Measurements from ENCODE around the gene EGFL7.

Gene EGFL7

DNA sequence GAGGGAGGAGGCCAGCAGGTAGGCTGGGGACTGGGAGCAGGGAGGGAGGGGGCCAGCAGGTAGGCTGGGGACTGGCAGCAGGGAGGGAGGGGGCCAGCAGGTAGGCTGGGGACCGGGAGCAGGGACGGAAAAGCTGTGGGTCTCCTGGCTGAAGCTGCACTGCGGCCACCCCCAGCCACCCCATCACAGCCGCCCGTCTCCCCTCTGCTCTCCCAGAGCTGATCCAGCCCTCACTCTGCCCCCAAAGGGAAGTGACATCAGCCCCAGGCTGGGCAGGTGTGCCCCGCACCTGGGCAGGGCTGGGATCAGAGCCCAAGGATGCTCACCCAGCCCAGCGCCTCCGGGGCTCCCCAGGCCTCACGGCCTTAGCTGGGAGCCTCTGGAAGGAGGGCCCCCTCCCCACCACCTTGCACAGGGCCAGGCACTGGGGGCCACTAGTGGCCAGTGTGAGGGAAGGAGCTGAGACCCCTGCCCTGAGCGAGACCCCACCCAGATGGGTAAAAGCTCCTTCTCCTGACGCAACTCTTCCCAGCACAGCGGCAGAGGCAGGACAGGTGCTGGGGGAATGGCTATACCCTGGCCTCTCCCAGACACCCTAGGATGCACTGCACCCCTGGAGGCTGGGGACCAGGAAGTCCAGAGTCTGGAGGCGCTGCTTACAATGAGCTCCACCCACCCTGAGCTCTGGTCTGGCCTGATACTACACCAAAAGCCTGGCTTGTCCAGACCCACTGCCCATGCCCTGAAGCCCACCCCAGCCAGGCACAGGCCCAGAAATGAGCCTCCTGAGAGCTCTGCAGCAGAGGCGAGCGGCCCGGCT lies 13.0 kb downstream of the EGFL7 start:
- DNase-seq = no peak

DNA sequence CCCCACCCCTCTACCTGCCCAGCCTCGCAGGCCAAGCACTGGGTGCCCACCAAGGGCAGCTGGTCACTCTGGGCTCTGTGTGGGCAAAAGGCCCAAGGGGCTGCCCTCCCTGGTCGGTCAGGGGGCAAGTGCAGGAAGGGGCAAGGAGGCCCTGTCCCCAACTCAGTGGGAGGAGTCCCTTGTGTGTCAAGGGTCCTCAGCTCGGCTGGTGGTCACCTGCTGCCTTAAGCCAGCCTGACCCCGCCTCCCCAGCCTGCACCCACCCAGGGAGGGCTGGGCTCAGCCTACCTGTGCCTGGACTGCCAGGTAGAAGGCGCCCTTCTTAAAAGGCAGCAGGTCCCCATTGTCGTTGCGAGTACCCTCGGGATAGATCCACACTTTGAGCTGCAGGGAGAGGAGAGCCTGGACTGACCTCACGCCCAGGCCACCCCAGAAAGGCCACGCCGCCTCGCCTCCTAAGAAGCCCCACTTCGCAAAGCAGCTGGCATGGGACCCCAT lies 13.6 kb downstream of the EGFL7 start:
- DNase-seq = no peak

DNA sequence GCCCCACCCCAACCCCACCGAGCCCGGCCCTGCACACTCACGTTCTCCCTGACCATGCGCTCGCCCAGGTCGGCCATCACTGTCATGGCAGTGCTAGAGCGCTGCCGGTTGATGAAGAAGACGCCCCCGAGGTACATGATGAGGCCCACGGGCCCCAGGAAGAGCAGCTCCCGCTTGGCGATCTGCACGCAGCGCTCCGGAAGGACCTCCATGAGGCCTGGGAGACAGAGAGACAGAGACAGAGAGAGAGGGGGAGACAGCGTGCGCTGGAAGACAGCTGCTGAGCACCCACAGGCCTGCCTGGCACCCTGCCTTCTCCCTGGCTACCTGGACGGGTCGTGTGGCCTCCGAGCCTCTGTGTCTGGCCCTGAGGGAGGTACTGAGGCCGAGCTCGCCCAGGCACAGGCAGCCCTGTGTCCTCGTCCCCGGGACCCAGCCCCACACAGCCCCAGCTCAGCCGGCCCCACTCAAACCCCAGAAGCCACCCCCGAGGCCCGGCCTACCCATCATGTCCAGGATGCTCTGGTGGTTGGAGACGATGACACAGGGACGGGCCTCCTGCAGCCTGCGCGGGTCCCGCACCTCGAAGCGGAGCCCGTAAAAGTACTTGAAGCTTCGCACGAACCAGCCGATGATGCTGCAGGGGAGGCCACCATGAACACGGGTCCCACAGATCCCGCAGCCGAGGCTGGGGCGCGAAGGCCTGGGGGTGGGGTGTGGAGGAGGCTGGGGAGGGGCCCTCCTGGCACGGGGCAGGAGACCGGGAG lies 14.4 kb downstream of the EGFL7 start:
- no peak for DNase-seq

DNA sequence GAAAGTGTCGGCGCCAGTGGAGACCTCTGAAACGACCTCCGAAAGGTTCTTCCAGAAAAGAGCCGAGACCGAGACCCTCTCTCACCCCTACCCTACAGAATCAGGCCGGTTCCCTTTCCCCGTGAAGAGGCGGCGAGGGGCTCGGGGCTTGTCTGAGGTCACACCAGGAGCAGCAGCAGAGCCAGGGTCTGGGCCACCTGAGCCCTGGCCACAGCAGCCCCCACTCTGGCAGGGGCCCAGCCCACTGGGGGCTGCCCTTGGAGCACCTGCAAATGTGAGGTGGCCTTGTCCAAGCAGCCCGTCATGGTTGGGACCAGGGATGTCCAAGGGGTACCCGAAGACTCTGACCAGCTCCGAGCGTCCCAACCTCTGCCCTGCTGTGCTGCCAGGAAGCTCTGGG lies 15.3 kb downstream of the EGFL7 start:
- no peak for DNase-seq

DNA sequence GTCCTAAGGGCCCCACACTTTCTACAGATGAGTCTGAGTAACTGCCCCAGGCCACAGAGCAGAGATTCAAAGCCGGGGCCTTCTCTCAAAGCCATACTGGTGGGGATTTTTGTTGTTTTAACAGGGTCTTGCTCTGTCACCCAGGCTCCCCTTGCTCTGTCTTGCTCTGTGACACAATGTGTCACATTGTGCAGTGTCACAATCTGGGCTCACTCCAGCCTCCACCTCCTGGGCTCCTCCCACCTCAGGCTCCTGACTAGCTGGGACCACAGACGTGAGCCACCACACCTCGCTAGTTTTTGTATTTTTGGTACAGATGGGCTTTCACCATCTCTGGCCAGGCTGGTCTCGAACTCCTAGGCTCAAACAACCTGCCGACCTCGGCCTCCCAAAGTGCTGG lies 15.9 kb downstream of the EGFL7 start:
- DNase-seq = no peak

DNA sequence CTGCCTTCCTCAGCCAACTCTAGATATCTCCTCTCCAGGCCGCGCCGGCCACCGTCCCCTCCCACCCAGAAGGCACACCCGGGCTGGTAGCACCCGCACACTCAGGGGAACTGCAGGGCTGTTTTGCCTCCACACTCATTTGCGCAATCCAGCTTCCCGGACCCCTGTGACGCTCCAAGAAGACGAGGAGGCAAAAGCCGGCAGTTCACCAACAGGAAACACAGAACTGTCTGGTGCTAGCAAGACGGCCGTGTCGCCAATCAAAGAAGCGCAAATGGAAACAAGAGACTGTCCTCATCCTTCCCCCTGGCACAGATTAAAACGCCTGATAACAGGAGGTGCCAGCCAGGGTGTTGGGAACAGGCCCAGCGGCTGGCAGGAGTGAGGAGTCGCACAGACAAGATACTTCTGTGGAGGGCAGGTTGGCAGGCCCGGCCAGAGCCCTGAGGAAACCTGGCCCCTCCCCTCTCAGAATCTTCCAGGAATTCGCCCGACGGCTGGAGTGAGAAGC lies 16.8 kb downstream of the EGFL7 start:
- DNase-seq = no peak

DNA sequence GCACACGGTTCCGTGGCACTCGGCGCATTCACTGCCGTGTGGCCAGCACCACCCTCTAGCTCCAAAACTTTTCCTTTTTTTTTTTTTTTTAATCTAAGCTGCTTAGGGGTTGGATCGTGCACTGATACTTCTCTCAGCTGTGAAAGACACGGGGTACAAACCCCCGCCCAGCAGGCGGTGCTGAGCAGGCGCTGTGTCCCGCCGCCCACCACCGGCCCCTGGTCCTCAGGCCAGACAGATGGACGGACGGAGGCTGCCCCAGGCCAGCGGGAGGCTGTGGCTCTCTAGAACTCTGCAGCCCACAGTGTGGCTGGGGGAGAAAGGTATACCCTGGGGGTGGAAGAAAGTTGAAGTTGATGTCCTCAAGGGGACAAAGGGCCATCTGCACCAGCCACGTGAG lies 18.3 kb downstream of the EGFL7 start:
- DNase-seq = no peak

DNA sequence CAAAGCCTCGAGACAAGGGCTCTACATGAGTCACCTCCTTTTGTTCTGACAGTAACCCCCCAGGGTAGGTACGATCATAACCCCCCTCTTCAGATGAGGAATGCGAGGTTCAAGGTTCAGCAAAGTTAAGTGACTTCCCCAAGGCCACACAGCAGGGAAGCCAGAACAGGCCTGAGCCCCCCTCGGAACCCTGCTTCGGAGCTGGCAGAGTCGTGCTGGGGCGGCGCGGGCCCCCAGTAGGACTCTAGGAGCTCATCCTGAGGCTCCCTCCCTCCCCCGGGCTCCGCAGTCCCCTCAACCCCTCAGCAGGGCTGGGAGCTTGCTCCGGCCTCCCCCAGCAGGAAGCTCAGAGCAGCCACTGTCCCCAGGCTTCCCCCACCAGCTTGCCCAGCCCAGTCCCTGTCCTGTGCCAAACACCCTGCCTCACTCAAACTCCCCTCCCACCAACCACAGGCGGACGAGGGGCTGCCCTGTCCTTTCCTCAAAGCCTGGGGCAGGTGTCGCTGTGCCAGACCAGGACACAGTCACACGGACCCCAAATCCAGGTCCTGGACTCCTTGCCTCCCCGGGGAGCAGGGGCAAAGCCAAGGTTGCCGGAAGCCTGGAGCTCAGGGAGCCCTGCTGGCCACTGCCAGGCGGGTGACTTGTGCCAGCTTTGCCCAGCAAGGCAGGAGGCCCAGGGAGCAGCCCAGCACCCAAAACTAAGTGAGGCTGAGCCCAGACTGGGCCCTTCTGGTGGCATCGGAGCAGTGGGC lies 19.4 kb downstream of the EGFL7 start:
- no peak for DNase-seq

DNA sequence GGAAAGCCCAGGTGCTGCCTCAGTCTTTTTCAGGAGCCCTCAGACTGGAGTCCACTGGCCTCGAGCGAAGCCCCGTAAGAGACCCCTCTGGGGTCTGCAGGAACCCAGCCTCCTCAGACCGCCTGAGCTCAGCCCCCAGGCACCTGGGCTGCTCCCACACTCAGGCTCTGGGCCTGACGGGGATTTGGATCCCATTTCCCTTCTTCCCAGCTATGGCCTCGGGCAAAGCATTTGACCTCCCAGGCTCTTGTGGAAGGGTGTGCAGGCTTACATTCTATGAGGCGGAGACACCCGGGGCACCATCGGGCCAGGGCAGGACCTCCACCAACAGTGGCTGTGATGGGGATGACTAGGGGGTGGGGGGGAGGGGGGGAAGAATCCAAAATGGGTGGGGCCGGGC lies 20.0 kb downstream of the EGFL7 start:
- no peak for DNase-seq

DNA sequence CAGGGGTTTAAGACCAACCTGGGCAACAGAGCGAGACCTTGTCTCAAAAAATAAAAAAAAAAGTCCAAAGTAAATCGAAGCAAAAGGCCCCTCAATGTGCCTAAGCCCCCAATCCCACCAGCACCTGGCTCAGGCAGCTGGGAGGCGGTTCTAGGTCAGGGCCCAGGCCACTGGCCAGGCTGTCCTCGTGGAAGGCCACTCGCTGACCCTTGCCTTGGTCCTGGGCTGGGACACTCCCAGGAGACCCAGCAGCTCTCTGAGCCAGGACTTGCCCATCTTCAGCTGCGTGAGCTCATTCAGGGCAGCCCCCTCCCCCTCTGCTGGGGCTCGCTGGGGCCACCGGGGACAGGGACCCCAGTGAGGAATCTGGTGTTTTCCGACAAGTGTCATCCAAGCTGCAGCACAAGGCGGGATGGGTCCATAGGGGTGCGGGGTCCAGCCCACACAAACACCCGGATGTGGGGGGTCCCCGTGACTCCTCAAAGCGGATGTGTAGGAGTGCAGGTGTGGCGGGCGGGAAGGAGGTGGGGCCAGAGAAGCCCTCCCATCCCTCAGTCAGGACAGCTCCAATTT lies 20.5 kb downstream of the EGFL7 start:
- DNase-seq = no peak

DNA sequence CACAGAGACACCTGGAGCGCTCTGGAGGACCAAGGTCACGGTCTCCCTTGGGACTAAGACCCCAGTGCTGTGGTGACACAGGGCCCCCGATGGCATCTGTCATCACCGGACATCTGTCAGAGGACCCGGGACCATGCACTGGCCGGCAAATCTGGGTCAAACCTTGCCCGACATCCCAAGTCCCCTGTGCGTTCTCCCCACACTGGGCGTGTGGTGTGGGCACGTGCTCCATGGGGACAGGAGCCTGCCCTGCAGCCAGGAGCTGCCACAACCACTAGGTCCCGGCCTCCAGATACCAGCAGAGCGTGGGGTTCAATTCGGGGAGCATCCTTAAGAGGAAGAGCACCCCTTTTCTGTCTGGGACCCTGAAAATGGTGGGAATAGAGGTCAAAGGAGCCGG lies 21.0 kb downstream of the EGFL7 start:
- DNase-seq = no peak

DNA sequence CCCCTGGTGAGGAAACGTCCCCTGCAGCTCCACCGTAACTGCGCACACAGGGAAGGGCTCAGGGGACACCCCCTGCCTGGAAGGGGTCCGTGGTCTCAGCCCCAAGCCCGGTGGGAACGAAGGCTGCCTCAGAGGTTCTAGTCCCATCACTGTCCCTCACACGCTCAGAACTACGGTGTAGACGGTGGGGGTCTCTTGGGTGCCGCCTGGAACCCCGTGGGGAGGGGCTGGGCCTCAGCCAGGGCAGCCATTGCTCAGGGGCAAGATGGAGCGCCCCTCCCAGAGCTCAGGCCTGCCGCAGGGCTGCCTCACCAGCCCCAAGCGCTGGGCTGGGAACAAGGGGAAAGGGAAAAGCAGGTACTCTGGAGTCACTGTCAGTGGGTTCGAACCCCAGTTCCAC lies 21.6 kb downstream of the EGFL7 start:
- no peak for DNase-seq

DNA sequence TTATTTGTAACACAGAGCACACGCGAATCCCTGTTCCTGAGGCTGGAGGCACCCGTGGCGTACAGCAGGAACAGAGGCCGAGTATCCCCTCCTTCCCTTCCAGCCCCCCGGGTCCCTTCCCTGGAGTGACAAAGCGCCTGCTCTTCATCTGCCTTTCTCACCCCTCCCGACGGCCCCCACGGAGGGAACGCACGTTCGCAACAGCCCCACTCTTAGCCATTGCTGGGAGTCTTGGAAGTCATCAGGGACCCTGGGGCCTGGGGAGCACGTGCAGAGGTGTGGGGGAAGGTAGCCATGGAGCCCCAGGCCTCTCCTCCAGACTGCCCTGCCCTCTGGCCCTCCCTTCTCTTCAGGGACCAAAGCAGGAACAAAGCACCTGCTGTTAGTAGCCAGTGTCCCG lies 22.1 kb downstream of the EGFL7 start:
- no peak for DNase-seq

DNA sequence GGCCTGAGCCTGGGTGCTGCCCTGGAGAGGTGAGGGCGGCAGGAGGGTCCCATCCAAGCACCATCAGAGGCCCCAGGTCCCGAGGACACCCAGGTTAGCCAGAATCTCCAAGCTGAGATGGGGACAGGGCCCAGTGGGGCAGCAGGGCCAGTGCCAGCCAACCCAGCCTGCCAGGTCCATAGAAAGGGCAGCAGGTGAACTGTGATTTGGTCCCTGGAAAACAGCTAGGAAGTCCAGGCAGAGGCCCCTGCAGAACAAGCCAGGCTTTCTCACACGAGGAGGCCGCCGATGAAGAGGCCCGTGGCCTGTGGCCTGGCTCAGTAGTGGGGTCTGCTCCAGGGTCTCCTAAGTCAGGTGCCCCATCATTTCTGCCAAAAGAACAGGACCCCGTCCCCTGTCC lies 22.5 kb downstream of the EGFL7 start:
- no peak for DNase-seq

DNA sequence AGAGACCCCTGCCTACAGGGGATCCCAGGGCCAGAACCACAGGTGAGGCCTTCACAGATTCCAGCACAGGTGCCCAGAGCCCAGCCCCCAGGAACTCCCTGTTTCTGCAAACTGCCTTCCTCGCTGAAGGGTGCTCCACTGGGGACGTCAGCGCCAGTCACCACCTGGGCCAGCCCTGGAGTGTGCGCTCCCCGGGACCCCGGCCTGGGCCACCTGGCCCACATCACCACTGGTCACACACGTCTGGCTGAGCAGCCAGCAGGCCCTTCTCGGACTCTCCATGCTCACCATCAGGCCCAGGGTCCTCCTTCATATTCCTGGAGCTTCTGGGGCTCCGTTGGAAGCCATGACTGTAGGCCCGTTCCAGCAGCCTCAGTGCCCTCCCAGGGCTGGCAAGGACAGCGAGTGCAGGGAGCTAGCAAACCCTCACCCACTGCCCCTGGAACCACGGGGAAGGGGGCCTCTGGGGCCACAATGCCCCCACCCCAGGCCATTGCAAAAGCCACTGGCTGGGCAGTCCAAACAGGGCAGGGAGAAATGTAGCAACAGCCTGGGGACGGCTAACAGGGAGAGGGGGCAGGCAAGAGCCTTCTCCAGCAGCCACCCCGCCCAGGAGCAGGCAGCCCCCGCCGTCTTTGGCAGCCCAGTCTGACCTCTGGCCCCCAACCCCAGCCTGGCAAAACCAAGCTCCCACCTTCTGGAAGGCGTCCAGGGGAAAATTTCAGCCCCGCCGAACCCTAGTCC lies 23.2 kb downstream of the EGFL7 start:
- no peak for DNase-seq

DNA sequence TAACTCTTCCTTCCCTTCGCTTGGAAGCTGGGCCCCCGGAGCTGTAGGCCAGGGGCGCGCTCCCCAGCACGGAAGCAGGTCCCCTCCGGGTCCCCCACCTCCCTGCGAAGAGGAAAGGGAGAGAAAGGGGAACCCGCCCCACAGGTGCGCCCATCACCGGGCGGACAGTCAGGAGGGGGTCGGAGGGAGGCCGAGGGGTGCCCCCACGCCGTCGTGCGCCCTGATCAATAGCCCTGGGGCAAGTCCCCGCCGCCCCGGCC lies 23.7 kb downstream of the EGFL7 start:
- no peak for DNase-seq

DNA sequence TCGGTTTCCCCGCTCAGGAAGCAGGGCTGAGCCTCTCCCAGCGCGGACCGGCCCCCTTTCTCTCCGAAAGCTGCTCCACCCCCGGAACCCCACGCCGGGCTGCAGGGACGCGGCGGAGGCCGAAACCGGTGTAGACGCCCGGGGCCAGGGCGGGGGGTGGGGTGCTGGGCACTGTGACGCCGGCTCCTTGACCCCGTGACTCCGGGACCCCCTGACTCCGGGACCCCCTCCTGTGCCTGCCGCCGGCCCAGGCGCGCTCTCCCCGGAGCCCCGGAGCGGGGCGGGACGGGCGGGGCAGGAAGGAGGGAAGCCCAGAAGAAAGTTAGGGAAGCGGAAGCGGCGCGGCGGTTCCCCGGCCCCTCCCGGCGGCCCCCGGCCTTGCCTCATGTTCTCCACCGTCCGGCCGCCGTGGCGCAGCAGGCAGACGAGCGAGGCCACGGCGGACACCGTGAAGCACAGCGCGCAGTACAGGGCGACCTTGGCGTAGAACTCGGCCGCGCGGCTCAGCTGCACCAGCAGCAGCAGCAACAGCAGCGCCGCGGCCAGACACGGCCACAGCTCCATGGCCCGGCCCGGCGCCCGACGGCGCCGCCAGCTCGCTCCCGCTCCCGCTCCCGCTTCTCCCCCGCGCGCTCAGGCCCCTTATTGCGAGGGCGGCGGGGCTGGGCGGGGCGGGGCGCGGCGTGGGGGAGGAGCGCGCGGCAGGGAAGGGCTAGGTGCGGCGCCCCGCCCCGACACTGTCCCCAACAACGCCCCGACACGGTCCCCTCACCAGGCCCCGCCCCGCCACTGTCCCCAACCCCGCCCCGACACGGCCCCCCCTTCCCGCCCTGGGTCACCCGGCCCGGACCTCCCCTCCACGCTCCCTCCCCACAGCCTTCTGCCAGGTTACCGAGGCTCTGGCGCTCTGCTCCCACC lies 24.3 kb downstream of the EGFL7 start, which contains the start of gene AGPAT2:
Gene AGPAT2, minus strand, starts transcription at position 664 of the 918 bp plus-strand sequence. Its CDS starts 100 bp downstream, at position 564.
- no peak for DNase-seq

DNA sequence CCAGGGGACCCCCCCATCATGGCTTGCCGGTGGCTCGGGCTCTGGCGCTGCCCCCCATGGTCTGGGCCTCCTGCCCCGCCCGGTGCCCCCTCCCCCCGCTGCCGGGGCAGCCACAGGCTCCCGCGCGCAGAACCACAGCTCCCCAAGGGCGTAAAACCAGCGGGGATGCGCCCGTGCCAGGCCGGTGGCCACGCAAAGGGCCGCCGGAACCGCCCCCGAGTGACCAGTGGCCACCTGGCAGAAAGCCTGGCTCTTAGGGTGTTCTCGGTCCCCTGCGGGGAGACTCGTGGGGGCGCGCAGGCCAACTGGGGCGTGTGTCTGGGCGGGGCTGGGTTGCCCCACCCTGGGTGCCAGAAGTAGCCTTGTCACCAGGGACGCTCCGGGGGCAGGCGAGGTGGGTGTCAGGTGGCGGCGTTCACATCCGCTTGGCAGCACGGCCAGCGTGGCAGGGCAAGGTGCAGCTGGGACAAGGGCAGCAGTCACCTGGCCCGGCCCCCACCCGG lies 25.1 kb downstream of the EGFL7 start:
- DNase-seq = no peak

DNA sequence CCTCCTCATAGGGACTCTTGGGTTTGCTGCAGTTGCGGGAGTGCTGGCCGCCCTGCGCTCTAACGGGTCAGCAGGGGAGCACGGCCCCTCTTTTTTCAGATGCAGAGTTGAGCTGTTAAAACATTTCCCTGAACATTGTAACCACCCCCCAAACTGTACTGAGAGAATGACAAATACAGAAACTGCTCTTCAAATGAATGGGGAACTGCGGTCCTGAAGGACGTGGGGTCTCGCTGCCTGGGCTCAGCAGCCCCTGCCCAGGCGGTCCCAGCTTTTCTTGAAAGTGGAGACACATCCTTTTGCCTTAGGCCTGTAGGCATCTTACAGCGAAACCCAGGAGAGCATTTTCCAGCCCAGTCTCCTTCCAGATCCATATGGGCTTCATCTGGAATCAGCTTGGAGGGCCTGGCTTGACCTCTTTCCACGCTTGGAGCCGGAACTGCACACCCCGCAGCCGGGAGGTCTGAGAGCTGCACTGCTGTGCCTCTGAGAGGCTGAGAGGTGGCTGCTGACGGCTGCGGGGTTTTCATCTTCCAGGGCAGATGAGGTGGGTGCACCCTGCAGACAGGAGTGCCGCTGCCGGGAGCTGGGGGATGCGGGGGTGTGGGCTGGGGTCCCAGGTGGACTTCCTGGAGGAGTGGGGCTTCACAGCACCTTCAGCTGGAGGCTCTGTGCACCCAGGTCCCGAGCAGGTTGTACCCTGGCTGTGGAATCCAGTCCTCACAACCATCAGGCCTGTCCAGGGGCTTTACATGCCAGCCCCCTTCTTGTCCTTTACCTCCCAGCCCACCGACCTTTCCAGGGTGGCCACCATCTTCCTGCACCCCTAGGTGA lies 25.8 kb downstream of the EGFL7 start:
- DNase-seq = no peak

DNA sequence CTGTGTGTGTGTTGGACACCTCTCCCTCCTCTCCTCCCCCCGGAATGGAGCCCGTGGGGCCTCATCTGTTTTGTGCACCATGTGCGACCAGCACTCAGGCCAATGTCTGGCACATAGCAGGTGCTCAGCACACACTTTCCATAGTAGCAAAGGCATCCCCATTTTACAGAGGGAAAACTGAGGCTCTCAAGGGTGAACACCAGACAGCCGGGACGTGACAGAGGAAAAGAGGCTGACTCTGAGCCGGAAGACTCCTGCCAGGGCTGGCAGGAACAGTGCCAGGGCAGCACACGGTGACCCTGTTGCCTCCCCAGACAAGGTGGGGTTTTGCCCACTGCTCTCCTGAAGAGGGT lies 26.4 kb downstream of the EGFL7 start:
- no peak for DNase-seq

Measured in islet precursor cell (in vitro differentiated cells).